Measurements from ENCODE around the gene MLLT1.
A peak's percentile ranks its signal among the peaks of the same experiment; 100 is the strongest.

MLLT1 gene

GRCh38 chr19:6220385-6221191 lies 59.2 kb downstream of the MLLT1 start:
- no peak for DNase-seq

- DNase-seq, result no peak
Measured at GRCh38 chr19:6219586-6220290, 60.0 kb downstream of the MLLT1 start.

- DNase-seq, result no peak
Measured at GRCh38 chr19:6219147-6219525, 60.6 kb downstream of the MLLT1 start.

GRCh38 chr19:6218491-6219146 lies 61.2 kb downstream of the MLLT1 start:
- DNase-seq, result peak; percentile 56 to 76 (median 66)

- no peak for DNase-seq
Measured at GRCh38 chr19:6217752-6218334, 61.9 kb downstream of the MLLT1 start.

GRCh38 chr19:6216996-6217751 lies 62.6 kb downstream of the MLLT1 start:
- no peak for DNase-seq

- no peak for DNase-seq
Measured at GRCh38 chr19:6216236-6216995, 63.4 kb downstream of the MLLT1 start.

GRCh38 chr19:6215701-6216235 lies 64.0 kb downstream of the MLLT1 start:
- no peak for DNase-seq

- DNase-seq, result no peak
Measured at GRCh38 chr19:6214881-6215541, 64.8 kb downstream of the MLLT1 start.

- DNase-seq, result no peak
Measured at GRCh38 chr19:6213696-6214641, 65.8 kb downstream of the MLLT1 start.

- no peak for DNase-seq
Measured at GRCh38 chr19:6213266-6213595, 66.5 kb downstream of the MLLT1 start.

GRCh38 chr19:6212403-6213265 lies 67.1 kb downstream of the MLLT1 start:
- DNase-seq, result no peak

- DNase-seq, result no peak
Measured at GRCh38 chr19:6211632-6212402, 68.0 kb downstream of the MLLT1 start.

GRCh38 chr19:6210721-6211600 lies 68.8 kb downstream of the MLLT1 start:
- DNase-seq, result no peak

- no peak for DNase-seq
Measured at GRCh38 chr19:6210091-6210490, 69.7 kb downstream of the MLLT1 start.

GRCh38 chr19:6209680-6210079 lies 70.1 kb downstream of the MLLT1 start:
- no peak for DNase-seq

GRCh38 chr19:6209233-6209632 lies 70.5 kb downstream of the MLLT1 start:
- no peak for DNase-seq

Data from T-helper 1 cell (primary cell).